Stimulated activated CD8-positive, alpha-beta memory T cell treated with anti-CD3 and anti-CD28 coated beads, Interleukin-12 subunit alpha, Interleukin-12 subunit beta, amount 100 ng/mL, for 1 hour (primary cell): ENCODE data around the gene LRP1.

Experiments
- DNase-seq: peaks from one replicate; pipeline ENCODE4 v3.0.0-alpha.2; 2020; ENCODE audit warnings: low read depth

The LRP1 gene

DNA sequence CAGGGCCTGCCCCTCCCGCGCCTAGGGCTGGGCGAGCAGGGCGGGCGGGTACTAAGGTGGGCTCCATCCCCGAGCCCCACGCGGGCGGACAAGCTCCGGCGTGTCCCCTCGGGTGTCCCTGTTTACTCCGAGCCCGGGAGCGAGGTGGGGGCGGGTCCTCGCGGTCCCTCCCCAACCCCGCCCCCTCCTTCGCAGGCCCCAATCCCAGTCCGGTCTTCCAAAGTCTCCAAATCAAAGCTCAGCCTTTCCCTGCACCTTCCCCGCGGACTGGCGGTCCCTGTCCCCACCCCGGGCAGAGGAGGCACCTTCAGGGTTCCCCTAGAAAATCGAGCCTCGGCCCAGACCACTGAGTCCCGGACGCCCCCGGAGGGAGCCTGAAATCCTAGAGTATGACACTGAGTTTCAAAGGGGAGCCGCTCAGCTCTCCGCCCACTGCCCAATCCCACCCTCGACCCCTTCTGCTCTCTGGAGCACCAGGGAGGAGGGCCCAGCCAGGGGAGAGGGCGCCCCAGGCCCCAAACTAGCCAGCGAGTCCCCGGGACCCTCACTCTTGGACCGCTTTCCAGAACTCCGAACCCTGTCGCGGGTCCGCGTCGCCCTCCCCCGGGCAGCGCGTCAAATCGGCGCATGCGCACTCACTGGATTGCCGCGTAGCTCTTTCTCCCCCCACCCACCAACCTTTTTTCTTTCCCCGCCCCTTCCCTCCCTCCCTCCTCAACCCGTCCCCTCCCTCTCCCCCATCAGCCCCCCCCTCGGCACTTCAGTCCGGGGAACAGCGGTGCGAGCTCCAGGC lies at the start of gene LRP1:
Gene LRP1, plus strand, starts transcription at position 758 of the 793 bp plus-strand sequence. CDS start 482 bp downstream, outside the sequence.
- peak; percentile 68 for DNase-seq

GRCh38 chr12:57078519-57079404 lies 49.5 kb upstream of the LRP1 start, which contains the start of gene NEMP1:
TSS of gene NEMP1 (minus strand) at chr12:57078791. CDS start at chr12:57078745, 46 bp downstream.
- peak; percentile 92 for DNase-seq

GRCh38 chr12:57079821-57080220 lies 48.5 kb upstream of the LRP1 start:
- no peak for DNase-seq

DNA sequence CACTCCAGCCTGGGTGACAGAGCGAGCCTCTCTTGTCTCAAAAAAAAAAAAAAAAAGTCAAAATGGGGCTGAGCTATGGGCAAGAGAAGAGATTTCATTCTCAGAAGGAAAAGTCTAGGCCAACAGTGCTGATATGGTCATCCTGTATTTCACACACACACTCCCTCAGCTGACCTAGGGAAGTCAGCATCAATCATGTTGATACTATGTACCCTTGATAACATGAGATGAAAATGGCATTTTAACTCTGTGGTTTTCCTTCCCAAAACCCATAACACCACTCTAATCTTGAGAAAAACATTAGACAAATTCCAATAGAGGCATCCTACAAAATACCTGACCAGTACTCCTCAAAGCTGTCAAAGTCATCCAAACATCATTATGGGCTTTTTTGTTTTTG lies 47.4 kb upstream of the LRP1 start:
- DNase-seq = no peak

GRCh38 chr12:57085999-57086492 lies 42.2 kb upstream of the LRP1 start:
- DNase-seq = no peak

DNA sequence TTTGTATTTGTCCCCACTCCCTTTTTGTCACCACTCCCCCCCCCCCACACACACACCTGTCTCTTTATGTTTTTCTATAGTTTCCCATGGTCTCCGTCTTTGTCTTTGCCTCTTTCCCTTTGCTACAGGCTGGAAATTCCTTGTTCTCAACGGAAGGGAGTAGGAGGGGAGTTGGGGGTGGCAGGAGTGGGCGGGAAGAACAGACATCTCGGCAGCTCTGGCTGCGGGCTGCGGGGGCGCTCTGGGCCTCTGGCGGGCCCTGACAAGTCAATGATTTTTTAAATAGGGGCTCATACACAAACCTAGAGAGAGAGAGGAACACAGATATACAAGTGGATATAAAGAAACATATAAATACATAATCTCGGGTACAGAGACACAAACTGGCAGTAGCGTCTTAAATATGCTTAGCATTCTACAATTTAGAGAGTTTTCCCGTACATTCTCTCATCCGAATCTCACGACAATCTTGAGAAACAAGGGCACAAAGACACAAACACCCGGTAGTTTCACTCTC lies 41.7 kb upstream of the LRP1 start:
- peak; percentile 56 for DNase-seq

DNA sequence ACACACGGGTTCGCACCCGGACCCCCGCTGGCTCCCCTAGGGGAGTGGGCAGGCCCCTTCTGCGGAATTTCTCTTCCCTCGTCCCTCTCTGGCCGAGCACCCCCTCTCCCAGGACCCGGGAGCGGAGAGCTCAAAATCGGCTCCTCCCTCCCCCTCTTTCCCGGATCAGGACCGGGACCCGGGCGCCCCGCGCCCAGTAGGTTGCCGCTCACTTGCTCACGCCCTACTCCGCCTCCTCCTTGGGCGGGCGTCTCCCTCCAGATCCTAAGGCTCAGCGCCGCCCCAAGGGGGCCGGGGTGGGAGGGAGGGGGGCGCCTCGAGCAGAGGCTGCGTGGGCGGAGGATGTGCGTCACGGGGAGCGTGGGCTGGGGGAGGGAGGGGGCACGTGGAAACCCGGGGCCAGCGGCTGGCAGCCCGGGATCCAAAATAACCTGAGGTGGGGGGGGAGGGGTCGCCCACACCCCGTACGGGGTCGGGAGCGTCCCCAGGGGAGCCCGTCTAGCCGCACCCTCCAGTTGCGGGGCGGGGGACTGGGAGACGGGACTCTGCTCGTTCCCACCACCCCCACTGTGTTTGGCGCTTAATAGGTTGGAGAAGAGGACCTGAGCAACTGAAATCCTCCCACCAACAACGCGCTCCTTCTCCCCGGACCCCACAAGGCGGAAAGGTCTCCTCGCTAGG lies 41.1 kb upstream of the LRP1 start:
- DNase-seq = peak; percentile 95

- peak; percentile 69 for DNase-seq
These were observed 40.5 kb upstream of the LRP1 start for GRCh38 chr12:57087691-57088353.

DNA sequence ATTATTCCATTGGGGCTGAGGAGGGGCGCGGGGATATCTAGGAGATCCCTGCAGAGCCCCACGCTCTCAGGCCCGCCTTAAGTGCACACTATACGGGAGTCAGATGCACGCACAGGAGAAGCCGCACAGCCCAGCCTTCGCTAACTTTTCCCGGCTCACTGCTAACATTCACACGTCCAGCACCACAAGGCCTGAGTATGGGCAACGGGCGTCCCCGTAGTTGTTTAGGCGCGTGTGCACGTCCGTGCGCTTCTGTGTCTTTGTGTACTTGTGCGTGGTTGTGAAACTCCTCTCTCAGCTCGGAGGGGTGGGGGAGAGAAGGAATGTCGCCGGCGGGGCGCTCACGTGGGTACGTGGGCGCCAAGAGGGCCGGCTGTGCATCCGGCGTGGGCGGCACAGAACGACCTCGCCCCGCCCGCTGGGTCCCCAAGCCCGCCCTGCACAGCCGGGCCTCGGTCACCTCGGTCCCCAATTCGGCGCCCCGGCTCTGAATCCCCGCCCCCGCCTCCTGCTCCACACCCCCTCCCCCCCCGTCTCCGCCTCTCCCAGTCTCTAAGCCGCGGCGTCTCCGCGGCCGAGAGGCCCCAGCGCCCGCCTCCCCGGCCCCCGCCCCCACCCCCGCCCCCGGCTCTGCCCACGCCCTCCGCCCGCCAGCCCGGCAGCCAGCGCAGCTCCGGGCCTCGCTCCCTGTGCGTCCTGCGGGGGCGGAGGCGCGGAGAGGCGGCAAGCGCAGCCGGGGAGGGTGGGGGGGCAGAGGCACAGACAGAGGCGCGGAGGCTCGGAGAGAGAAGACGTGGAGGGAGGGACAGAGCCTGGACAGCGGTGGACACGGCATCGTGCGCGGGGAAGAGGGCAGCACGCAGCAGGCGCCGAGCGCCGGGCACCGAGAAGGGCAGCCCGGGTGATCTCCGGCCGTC lies 39.7 kb upstream of the LRP1 start, which contains the start of gene NAB2:
Gene NAB2, plus strand, starts transcription at position 761 of the 917 bp plus-strand sequence. CDS start 158 bp downstream, outside the sequence.
- DNase-seq = peak; percentile 91

- peak; percentile 51 for DNase-seq
These were observed 38.7 kb upstream of the LRP1 start for GRCh38 chr12:57089271-57090245.

DNA sequence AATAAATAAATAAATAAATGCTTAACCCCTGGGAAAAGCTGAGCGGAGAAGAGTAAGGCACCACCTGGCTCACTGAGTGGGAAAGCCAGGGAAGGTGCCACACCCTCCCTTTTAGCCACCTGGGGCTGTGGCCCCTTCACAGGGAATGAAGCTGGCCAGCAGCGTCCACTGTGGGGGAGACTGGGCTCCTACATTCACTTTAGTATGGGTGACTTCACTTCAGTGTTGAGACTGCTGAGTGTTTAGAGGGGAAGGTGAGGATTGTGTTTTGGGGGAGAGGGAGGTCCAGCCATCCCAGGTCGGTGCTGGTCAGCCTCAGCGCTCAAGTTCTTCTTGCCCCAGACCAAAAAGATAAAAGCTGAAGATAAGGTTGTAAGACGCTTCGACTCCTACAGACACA lies 37.8 kb upstream of the LRP1 start:
- no peak for DNase-seq

- no peak for DNase-seq
These were observed 37.2 kb upstream of the LRP1 start for GRCh38 chr12:57090924-57091637.

- DNase-seq = no peak
These were observed 36.4 kb upstream of the LRP1 start for GRCh38 chr12:57091638-57092528.

- DNase-seq = no peak
These were observed 35.8 kb upstream of the LRP1 start for GRCh38 chr12:57092529-57092862.

- no peak for DNase-seq
These were observed 35.3 kb upstream of the LRP1 start for GRCh38 chr12:57092876-57093414.

- DNase-seq = peak; percentile 49
These were observed 34.7 kb upstream of the LRP1 start for GRCh38 chr12:57093415-57094207.
